CD4-positive, alpha-beta T cell treated with Interleukin-12 subunit alpha and Interleukin-12 subunit beta, for 1 hour (primary cell): ENCODE results near the gene CIB4.

Experiments
- DNase-seq: peaks from one replicate; pipeline ENCODE4 v3.0.0-alpha.2; 2020

The CIB4 gene

GRCh38 chr2:26619521-26619951 is 21.6 kb downstream of the CIB4 start:
- DNase-seq: no peak

- no peak for DNase-seq
Measured at GRCh38 chr2:26619096-26619495, 22.1 kb downstream of the CIB4 start.

GRCh38 chr2:26618611-26619010 is 22.6 kb downstream of the CIB4 start:
- no peak for DNase-seq

- no peak for DNase-seq
Measured at GRCh38 chr2:26617588-26618083, 23.5 kb downstream of the CIB4 start.

- DNase-seq: no peak
Measured at GRCh38 chr2:26616706-26617587, 24.2 kb downstream of the CIB4 start.

- no peak for DNase-seq
Measured at GRCh38 chr2:26615860-26616705, 25.1 kb downstream of the CIB4 start.

- DNase-seq: no peak
Measured at GRCh38 chr2:26615336-26615859, 25.8 kb downstream of the CIB4 start.

- no peak for DNase-seq
Measured at GRCh38 chr2:26614216-26615138, 26.7 kb downstream of the CIB4 start.

- DNase-seq: no peak
Measured at GRCh38 chr2:26613241-26614215, 27.6 kb downstream of the CIB4 start.

- no peak for DNase-seq
Measured at GRCh38 chr2:26612522-26613240, 28.5 kb downstream of the CIB4 start.

GRCh38 chr2:26612034-26612433 is 29.1 kb downstream of the CIB4 start:
- DNase-seq: no peak

- DNase-seq: no peak
Measured at GRCh38 chr2:26610504-26611335, 30.4 kb downstream of the CIB4 start.

- no peak for DNase-seq
Measured at GRCh38 chr2:26609839-26610277, 31.3 kb downstream of the CIB4 start.

- DNase-seq: no peak
Measured at GRCh38 chr2:26609205-26609631, 31.9 kb downstream of the CIB4 start.

GRCh38 chr2:26608557-26608956 is 32.6 kb downstream of the CIB4 start:
- DNase-seq: no peak

- no peak for DNase-seq
Measured at GRCh38 chr2:26607698-26608097, 33.5 kb downstream of the CIB4 start.

GRCh38 chr2:26606847-26607190 is 34.3 kb downstream of the CIB4 start:
- DNase-seq: no peak

- DNase-seq: no peak
Measured at GRCh38 chr2:26605999-26606846, 34.9 kb downstream of the CIB4 start.
